ENCODE data around the gene INPP4B.

INPP4B gene

GRCh38 chr4:142267101-142267500 lies 579.0 kb downstream of the INPP4B start:
- H3K9ac ChIP-seq: no peak overlapping the region
- TF ChIP-seq CTCF (IDR thresholded peaks at IDR 0.05): no peak
- H3K4me3 ChIP-seq (ENCODE audit: low read depth, low read length): no peak overlapping the region
- H3K9me3 ChIP-seq (ENCODE audit: control insufficient read depth, low read length): no peaks in the 10 kb centered on the region
- no peak overlapping the region for H3K27ac ChIP-seq
- H3K36me3 ChIP-seq (ENCODE audit: control insufficient read depth, insufficient read depth, low read length): no peaks in the 10 kb centered on the region
- no peak overlapping the region for H3K4me2 ChIP-seq (ENCODE audit: low read length)
- no peak overlapping the region for H2AFZ ChIP-seq
- no peaks in the 10 kb centered on the region for H3K27me3 ChIP-seq (ENCODE audit: control insufficient read depth, insufficient read depth, low read length)
- H3K4me1 ChIP-seq: no peaks in the 10 kb centered on the region
- H3K79me2 ChIP-seq: no peaks in the 10 kb centered on the region

GRCh38 chr4:142265946-142266345 lies 580.2 kb downstream of the INPP4B start:
- H3K4me1 ChIP-seq: no peaks in the 10 kb centered on the region
- H3K4me3 ChIP-seq (ENCODE audit: low read depth, low read length): no peak overlapping the region
- no peaks in the 10 kb centered on the region for H3K9me3 ChIP-seq (ENCODE audit: control insufficient read depth, low read length)
- H3K36me3 ChIP-seq (ENCODE audit: control insufficient read depth, insufficient read depth, low read length): no peaks in the 10 kb centered on the region
- H2AFZ ChIP-seq: no peak overlapping the region
- no peaks in the 10 kb centered on the region for H3K27me3 ChIP-seq (ENCODE audit: control insufficient read depth, insufficient read depth, low read length)
- H3K9ac ChIP-seq: no peak overlapping the region
- TF ChIP-seq CTCF (IDR thresholded peaks at IDR 0.05): no peak
- H3K27ac ChIP-seq: no peak overlapping the region
- H3K4me2 ChIP-seq (ENCODE audit: low read length): no peak overlapping the region
- H3K79me2 ChIP-seq: no peaks in the 10 kb centered on the region

GRCh38 chr4:142265536-142265935 lies 580.6 kb downstream of the INPP4B start:
- Histone ChIP-seq H3K27me3 (ENCODE audit: control insufficient read depth, insufficient read depth, low read length) (no peaks in the 10 kb centered on the region), H3K79me2 (no peaks in the 10 kb centered on the region), H3K4me1 (no peaks in the 10 kb centered on the region), H3K9me3 (ENCODE audit: control insufficient read depth, low read length) (no peaks in the 10 kb centered on the region), H3K36me3 (ENCODE audit: control insufficient read depth, insufficient read depth, low read length) (no peaks in the 10 kb centered on the region), H3K4me2 (ENCODE audit: low read length) (no peak overlapping the region), H2AFZ (no peak overlapping the region), H3K27ac (no peak overlapping the region), H3K9ac (no peak overlapping the region), H3K4me3 (ENCODE audit: low read depth, low read length) (no peak overlapping the region)
- no peak for TF ChIP-seq CTCF (IDR thresholded peaks at IDR 0.05)

- TF ChIP-seq CTCF (IDR thresholded peaks at IDR 0.05): no peak
- no peak overlapping the region for H3K27ac ChIP-seq
- no peak overlapping the region for H3K9ac ChIP-seq
- no peaks in the 10 kb centered on the region for H3K9me3 ChIP-seq (ENCODE audit: control insufficient read depth, low read length)
- no peaks in the 10 kb centered on the region for H3K36me3 ChIP-seq (ENCODE audit: control insufficient read depth, insufficient read depth, low read length)
- H3K4me3 ChIP-seq (ENCODE audit: low read depth, low read length): no peak overlapping the region
- H2AFZ ChIP-seq: no peak overlapping the region
- no peaks in the 10 kb centered on the region for H3K4me1 ChIP-seq
- H3K27me3 ChIP-seq (ENCODE audit: control insufficient read depth, insufficient read depth, low read length): no peaks in the 10 kb centered on the region
- H3K4me2 ChIP-seq (ENCODE audit: low read length): no peak overlapping the region
- H3K79me2 ChIP-seq: no peaks in the 10 kb centered on the region
Observed at GRCh38 chr4:142264961-142265360, 581.1 kb downstream of the INPP4B start.

- Histone ChIP-seq H3K9ac (no peak overlapping the region), H3K36me3 (ENCODE audit: control insufficient read depth, insufficient read depth, low read length) (no peaks in the 10 kb centered on the region), H3K27me3 (ENCODE audit: control insufficient read depth, insufficient read depth, low read length) (no peaks in the 10 kb centered on the region), H3K4me3 (ENCODE audit: low read depth, low read length) (no peak overlapping the region), H3K27ac (no peak overlapping the region), H3K79me2 (no peaks in the 10 kb centered on the region), H3K4me2 (ENCODE audit: low read length) (no peak overlapping the region), H2AFZ (no peak overlapping the region), H3K4me1 (no peaks in the 10 kb centered on the region), H3K9me3 (ENCODE audit: control insufficient read depth, low read length) (no peaks in the 10 kb centered on the region)
- no peak for TF ChIP-seq CTCF (IDR thresholded peaks at IDR 0.05)
Observed at GRCh38 chr4:142262956-142263355, 583.1 kb downstream of the INPP4B start.

Measured in parathyroid adenoma (tissue), 2 donors.